Testis (tissue), 2 donors: ENCODE results near the gene ZNF462.

ENCODE experiments used
- CTCF ChIP-seq, 3 experiments: fragments of 450-650 bp in 2 of 3; fragments of 200-600 bp in 1 of 3; sonication (generic) in 1 of 3; IDR thresholded peaks; one replicate each; pipeline ENCODE4 v1.5.1; 2016 to 2019; ENCODE audit warnings: antibody characterized with exemption in 3 of 3, mild to moderate bottlenecking in 2 of 3, moderate library complexity in 1 of 3
- POLR2A ChIP-seq: fragments of 450-650 bp; IDR thresholded peaks from one replicate; pipeline ENCODE4 v1.6.1; 2017; ENCODE audit warnings: antibody characterized with exemption, mild to moderate bottlenecking, moderate library complexity

- TF ChIP-seq CTCF (IDR thresholded peaks at IDR 0.05) = no peak
- TF ChIP-seq POLR2A = no peak
Observed at GRCh38 chr9:106911951-106912350, 49.0 kb downstream of the ZNF462 start.
